ENCODE results near the gene FAF2.

FAF2 gene

GRCh38 chr5:176425791-176426190 is 22.4 kb upstream of the FAF2 start:
- Histone ChIP-seq H3K36me3 (ENCODE audit: low read depth) (no peaks in the 10 kb centered on the region), H3K9me3 (ENCODE audit: severe bottlenecking) (no peaks in the 10 kb centered on the region), H3K4me1 (ENCODE audit: insufficient read depth, poor library complexity, severe bottlenecking) (peaks cover 8% of the 10 kb centered on the region), H3K27me3 (ENCODE audit: insufficient read depth, poor library complexity, severe bottlenecking) (no peaks in the 10 kb centered on the region), H3K27ac (ENCODE audit: poor library complexity, severe bottlenecking) (no peak overlapping the region), H3K4me3 (ENCODE audit: severe bottlenecking) (no peak overlapping the region)
- ATAC-seq (ENCODE audit: low read depth): no peak
- no peak for DNase-seq (ENCODE audit: low spot score)
- TF ChIP-seq CTCF (IDR thresholded peaks at IDR 0.05; ENCODE audit: poor library complexity, severe bottlenecking): no peak

- H3K27me3 ChIP-seq (ENCODE audit: insufficient read depth, poor library complexity, severe bottlenecking): no peaks in the 10 kb centered on the region
- no peak overlapping the region for H3K27ac ChIP-seq (ENCODE audit: poor library complexity, severe bottlenecking)
- H3K4me1 ChIP-seq (ENCODE audit: insufficient read depth, poor library complexity, severe bottlenecking): peaks cover 8% of the 10 kb centered on the region
- ATAC-seq (ENCODE audit: low read depth) (no peak), DNase-seq (ENCODE audit: low spot score) (no peak)
- H3K9me3 ChIP-seq (ENCODE audit: severe bottlenecking): no peaks in the 10 kb centered on the region
- no peak overlapping the region for H3K4me3 ChIP-seq (ENCODE audit: severe bottlenecking)
- TF ChIP-seq CTCF (IDR thresholded peaks at IDR 0.05; ENCODE audit: poor library complexity, severe bottlenecking): no peak
- H3K36me3 ChIP-seq (ENCODE audit: low read depth): no peaks in the 10 kb centered on the region
Measured at GRCh38 chr5:176426876-176427275, 21.3 kb upstream of the FAF2 start.

- DNase-seq (ENCODE audit: low spot score) (no peak), ATAC-seq (ENCODE audit: low read depth) (peak; percentile 48; the same call in 1 of the 3 replicates)
- no peak for TF ChIP-seq CTCF (IDR thresholded peaks at IDR 0.05; ENCODE audit: poor library complexity, severe bottlenecking)
Measured at GRCh38 chr5:176427971-176428370, 20.2 kb upstream of the FAF2 start.

GRCh38 chr5:176429972-176430371 is 18.2 kb upstream of the FAF2 start:
- H3K4me1 ChIP-seq (ENCODE audit: insufficient read depth, poor library complexity, severe bottlenecking): peaks cover 8% of the 10 kb centered on the region
- no peak overlapping the region for H3K4me3 ChIP-seq (ENCODE audit: severe bottlenecking)
- H3K27me3 ChIP-seq (ENCODE audit: insufficient read depth, poor library complexity, severe bottlenecking): no peaks in the 10 kb centered on the region
- TF ChIP-seq CTCF (IDR thresholded peaks at IDR 0.05; ENCODE audit: poor library complexity, severe bottlenecking): peak; percentile 6
- DNase-seq (ENCODE audit: low spot score) (no peak), ATAC-seq (ENCODE audit: low read depth) (no peak)
- H3K9me3 ChIP-seq (ENCODE audit: severe bottlenecking): no peaks in the 10 kb centered on the region
- no peaks in the 10 kb centered on the region for H3K36me3 ChIP-seq (ENCODE audit: low read depth)
- H3K27ac ChIP-seq (ENCODE audit: poor library complexity, severe bottlenecking): no peak overlapping the region

More at GRCh38 chr5:176427971-176428370, 20.2 kb upstream of the FAF2 start:
- Histone ChIP-seq H3K4me1 (ENCODE audit: insufficient read depth, poor library complexity, severe bottlenecking) (peaks cover 8% of the 10 kb centered on the region), H3K9me3 (ENCODE audit: severe bottlenecking) (no peaks in the 10 kb centered on the region), H3K27ac (ENCODE audit: poor library complexity, severe bottlenecking) (peak overlapping the region; percentile 27), H3K4me3 (ENCODE audit: severe bottlenecking) (no peak overlapping the region), H3K27me3 (ENCODE audit: insufficient read depth, poor library complexity, severe bottlenecking) (no peaks in the 10 kb centered on the region), H3K36me3 (ENCODE audit: low read depth) (no peaks in the 10 kb centered on the region)

- Histone ChIP-seq H3K9me3 (ENCODE audit: severe bottlenecking) (no peaks in the 10 kb centered on the region), H3K27me3 (ENCODE audit: insufficient read depth, poor library complexity, severe bottlenecking) (no peaks in the 10 kb centered on the region), H3K4me1 (ENCODE audit: insufficient read depth, poor library complexity, severe bottlenecking) (peaks cover 12% of the 10 kb centered on the region), H3K4me3 (ENCODE audit: severe bottlenecking) (no peak overlapping the region), H3K36me3 (ENCODE audit: low read depth) (no peaks in the 10 kb centered on the region), H3K27ac (ENCODE audit: poor library complexity, severe bottlenecking) (no peak overlapping the region)
- ATAC-seq (ENCODE audit: low read depth): no peak
- no peak for TF ChIP-seq CTCF (IDR thresholded peaks at IDR 0.05; ENCODE audit: poor library complexity, severe bottlenecking)
- no peak for DNase-seq (ENCODE audit: low spot score)
Measured at GRCh38 chr5:176432707-176433106, 15.5 kb upstream of the FAF2 start.

Data from RWPE2 (cell line).